ENCODE measurements around the gene P2RX3. TPM values are rescaled to one million over a fixed set of nuclear protein-coding genes. Genes with fewer than 3 reads are reported as not detected.

Gene P2RX3
- total RNA-seq, 1 donor from 2014 or later = not detected

DNA sequence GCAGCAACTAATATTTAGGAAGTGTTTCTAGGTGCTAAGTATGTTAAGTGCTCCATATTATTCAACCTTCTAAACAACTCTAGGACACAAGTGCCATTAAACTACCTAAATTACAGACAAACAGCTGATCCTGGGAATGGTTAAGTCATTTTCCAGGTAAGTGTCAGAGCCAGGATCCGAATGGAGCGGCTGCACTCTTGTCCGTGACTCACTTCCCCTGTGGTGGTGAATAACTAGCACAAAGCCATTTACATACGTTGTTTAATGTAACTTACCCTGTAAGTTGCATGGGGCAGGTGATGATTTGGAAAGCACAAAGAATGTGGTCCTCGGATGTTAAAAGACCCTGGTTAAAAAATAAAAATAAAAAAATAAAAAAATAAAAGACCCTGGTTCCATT, 61.1 kb downstream of the P2RX3 start:
- TF ChIP-seq, protein P1, sequence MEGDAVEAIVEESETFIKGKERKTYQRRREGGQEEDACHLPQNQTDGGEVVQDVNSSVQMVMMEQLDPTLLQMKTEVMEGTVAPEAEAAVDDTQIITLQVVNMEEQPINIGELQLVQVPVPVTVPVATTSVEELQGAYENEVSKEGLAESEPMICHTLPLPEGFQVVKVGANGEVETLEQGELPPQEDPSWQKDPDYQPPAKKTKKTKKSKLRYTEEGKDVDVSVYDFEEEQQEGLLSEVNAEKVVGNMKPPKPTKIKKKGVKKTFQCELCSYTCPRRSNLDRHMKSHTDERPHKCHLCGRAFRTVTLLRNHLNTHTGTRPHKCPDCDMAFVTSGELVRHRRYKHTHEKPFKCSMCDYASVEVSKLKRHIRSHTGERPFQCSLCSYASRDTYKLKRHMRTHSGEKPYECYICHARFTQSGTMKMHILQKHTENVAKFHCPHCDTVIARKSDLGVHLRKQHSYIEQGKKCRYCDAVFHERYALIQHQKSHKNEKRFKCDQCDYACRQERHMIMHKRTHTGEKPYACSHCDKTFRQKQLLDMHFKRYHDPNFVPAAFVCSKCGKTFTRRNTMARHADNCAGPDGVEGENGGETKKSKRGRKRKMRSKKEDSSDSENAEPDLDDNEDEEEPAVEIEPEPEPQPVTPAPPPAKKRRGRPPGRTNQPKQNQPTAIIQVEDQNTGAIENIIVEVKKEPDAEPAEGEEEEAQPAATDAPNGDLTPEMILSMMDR (IDR thresholded peaks at IDR 0.05; ENCODE audit: insufficient read depth, low read depth, low read length) = no peak
- TF ChIP-seq EZH2 (IDR thresholded peaks at IDR 0.05; ENCODE audit: insufficient read depth, low read length) = no peak
- no peak for DNase-seq (ENCODE audit: low read depth)
- peaks cover 25% of the 10 kb centered on the region for H3K27me3 ChIP-seq (ENCODE audit: insufficient read depth, low read length)
- no peaks in the 10 kb centered on the region for H3K79me2 ChIP-seq (ENCODE audit: insufficient read depth, low read length)
- Mint-ChIP-seq H3K36me3 (ENCODE audit: low read depth, unreplicated experiment) (no peaks in the 10 kb centered on the region), H3K27ac (ENCODE audit: unreplicated experiment) (no peak overlapping the region), H3K4me1 (ENCODE audit: low read depth, unreplicated experiment) (no peaks in the 10 kb centered on the region), H3K9me3 (ENCODE audit: unreplicated experiment) (no peaks in the 10 kb centered on the region), H3K27me3 (ENCODE audit: low read depth, unreplicated experiment) (peaks cover 14% of the 10 kb centered on the region), H3K4me3 (ENCODE audit: unreplicated experiment) (no peak overlapping the region)
- H3K36me3 ChIP-seq (ENCODE audit: insufficient read depth, low read length) = no peaks in the 10 kb centered on the region
- FAIRE-seq = no peak
- H3K4me1 ChIP-seq (ENCODE audit: insufficient read depth, low read length) = no peaks in the 10 kb centered on the region
- no peak overlapping the region for H2AFZ ChIP-seq (ENCODE audit: low read depth, low read length)
- peaks cover 2% of the 10 kb centered on the region for H3K9me3 ChIP-seq (ENCODE audit: insufficient read depth, low read depth, low read length)
- no peak overlapping the region for H3K4me3 ChIP-seq (ENCODE audit: insufficient read depth, low read depth, low read length)
- no peak overlapping the region for H3K4me2 ChIP-seq (ENCODE audit: low read length)
- no peaks in the 10 kb centered on the region for H4K20me1 ChIP-seq (ENCODE audit: insufficient read depth, low read length)
- H3K9ac ChIP-seq (ENCODE audit: low read length) = no peak overlapping the region
- H3K27ac ChIP-seq (ENCODE audit: low read depth, low read length) = no peak overlapping the region

DNA sequence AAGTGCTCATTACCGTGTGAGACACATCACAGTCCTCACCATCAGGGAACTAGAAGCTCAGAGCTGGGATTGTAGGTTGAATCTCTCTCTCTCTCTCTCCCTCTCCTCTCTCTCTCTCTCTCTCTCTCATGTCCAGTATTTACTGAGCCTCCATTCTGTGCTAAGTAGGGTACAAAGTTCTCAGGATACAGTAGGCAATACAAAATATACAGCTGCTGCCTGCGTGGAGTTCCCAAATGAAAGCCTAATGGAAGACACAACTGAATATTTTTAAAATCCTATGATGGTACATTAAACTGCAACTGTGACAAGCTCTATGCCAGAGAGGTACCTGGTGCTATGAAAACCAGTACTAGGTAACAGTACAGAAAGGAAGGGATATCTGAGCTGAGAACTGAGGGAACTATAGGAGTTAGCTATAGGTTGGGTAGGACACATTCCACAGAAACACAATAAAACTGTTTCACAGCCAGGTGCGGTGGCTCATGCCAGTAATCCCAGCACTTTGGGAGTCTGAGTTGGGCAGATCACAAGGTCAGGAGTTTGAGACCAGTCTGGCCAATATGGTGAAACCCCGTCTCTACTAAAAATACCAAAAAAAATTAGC, 61.9 kb downstream of the P2RX3 start:
- H3K4me3 Mint-ChIP-seq (ENCODE audit: unreplicated experiment) = no peak overlapping the region
- H3K9me3 Mint-ChIP-seq (ENCODE audit: unreplicated experiment) = no peaks in the 10 kb centered on the region
- no peak for DNase-seq (ENCODE audit: low read depth)
- no peaks in the 10 kb centered on the region for H3K36me3 Mint-ChIP-seq (ENCODE audit: low read depth, unreplicated experiment)
- H3K27ac Mint-ChIP-seq (ENCODE audit: unreplicated experiment) = no peak overlapping the region
- H3K27me3 Mint-ChIP-seq (ENCODE audit: low read depth, unreplicated experiment) = peaks cover 9% of the 10 kb centered on the region
- Histone ChIP-seq H3K9ac (ENCODE audit: low read length) (no peak overlapping the region), H3K4me1 (ENCODE audit: insufficient read depth, low read length) (no peaks in the 10 kb centered on the region), H3K27ac (ENCODE audit: low read depth, low read length) (no peak overlapping the region), H3K36me3 (ENCODE audit: insufficient read depth, low read length) (no peaks in the 10 kb centered on the region), H4K20me1 (ENCODE audit: insufficient read depth, low read length) (no peaks in the 10 kb centered on the region), H3K4me3 (ENCODE audit: insufficient read depth, low read depth, low read length) (no peak overlapping the region), H3K9me3 (ENCODE audit: insufficient read depth, low read depth, low read length) (peaks cover 2% of the 10 kb centered on the region), H3K79me2 (ENCODE audit: insufficient read depth, low read length) (no peaks in the 10 kb centered on the region), H2AFZ (ENCODE audit: low read depth, low read length) (no peak overlapping the region), H3K27me3 (ENCODE audit: insufficient read depth, low read length) (peaks cover 23% of the 10 kb centered on the region), H3K4me2 (ENCODE audit: low read length) (no peak overlapping the region)
- peaks cover under 1% of the 10 kb centered on the region for H3K4me1 Mint-ChIP-seq (ENCODE audit: low read depth, unreplicated experiment)
- FAIRE-seq = no peak
- TF ChIP-seq EZH2 (IDR thresholded peaks at IDR 0.05; ENCODE audit: insufficient read depth, low read length) = no peak
- TF ChIP-seq, protein P1 (IDR thresholded peaks at IDR 0.05; ENCODE audit: insufficient read depth, low read depth, low read length) = no peak

DNA sequence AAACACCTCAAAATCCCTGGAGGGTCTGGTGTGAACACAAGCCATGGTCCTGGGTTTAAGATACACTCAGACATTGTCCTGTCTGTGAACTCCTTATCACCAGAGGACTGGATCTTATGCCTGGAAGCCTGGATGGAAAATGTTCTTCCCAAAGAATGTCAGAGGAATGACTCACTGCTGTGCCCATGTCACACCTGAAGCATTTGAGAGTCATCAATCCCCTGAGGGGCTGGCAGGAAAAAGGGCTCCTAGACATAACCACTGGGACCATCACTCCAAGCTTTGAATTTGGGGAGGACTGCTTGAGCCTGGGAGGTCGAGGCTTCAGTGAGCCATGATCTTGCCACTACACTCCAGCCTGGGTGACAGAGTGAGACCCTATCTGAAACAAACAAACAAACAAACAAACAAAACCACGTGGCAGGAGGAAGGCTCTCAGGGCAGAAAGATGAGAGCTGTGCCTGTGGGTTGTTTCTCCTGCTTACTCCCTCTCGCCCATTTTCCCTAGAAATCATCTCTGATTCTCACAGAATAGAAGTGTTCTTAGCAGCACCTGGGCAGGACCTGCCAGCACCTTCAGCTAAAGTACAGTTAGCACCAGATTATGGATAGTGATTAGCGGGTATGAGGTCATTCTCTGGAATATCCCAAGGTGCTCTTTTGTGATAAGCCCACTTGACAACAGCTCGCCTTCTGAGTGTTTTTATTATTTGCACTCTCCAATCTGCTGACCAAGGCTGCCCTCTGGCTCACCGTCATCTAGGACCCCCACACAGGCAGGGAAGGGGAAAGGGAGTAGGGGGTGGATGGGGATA, 64.2 kb downstream of the P2RX3 start:
- no peak overlapping the region for H3K27ac ChIP-seq (ENCODE audit: low read depth, low read length)
- H3K9me3 ChIP-seq (ENCODE audit: insufficient read depth, low read depth, low read length) = no peaks in the 10 kb centered on the region
- Mint-ChIP-seq H3K27ac (ENCODE audit: unreplicated experiment) (no peak overlapping the region), H3K9me3 (ENCODE audit: unreplicated experiment) (no peaks in the 10 kb centered on the region), H3K27me3 (ENCODE audit: low read depth, unreplicated experiment) (peaks cover 9% of the 10 kb centered on the region), H3K36me3 (ENCODE audit: low read depth, unreplicated experiment) (peaks cover 4% of the 10 kb centered on the region), H3K4me1 (ENCODE audit: low read depth, unreplicated experiment) (peaks cover 18% of the 10 kb centered on the region), H3K4me3 (ENCODE audit: unreplicated experiment) (no peak overlapping the region)
- no peaks in the 10 kb centered on the region for H4K20me1 ChIP-seq (ENCODE audit: insufficient read depth, low read length)
- FAIRE-seq (no peak), DNase-seq (ENCODE audit: low read depth) (no peak)
- H3K4me2 ChIP-seq (ENCODE audit: low read length) = no peak overlapping the region
- no peak overlapping the region for H3K9ac ChIP-seq (ENCODE audit: low read length)
- TF ChIP-seq, protein P1 (IDR thresholded peaks at IDR 0.05; ENCODE audit: insufficient read depth, low read depth, low read length) = no peak
- no peak for TF ChIP-seq EZH2 (IDR thresholded peaks at IDR 0.05; ENCODE audit: insufficient read depth, low read length)
- no peak overlapping the region for H3K4me3 ChIP-seq (ENCODE audit: insufficient read depth, low read depth, low read length)
- H2AFZ ChIP-seq (ENCODE audit: low read depth, low read length) = no peak overlapping the region
- no peaks in the 10 kb centered on the region for H3K4me1 ChIP-seq (ENCODE audit: insufficient read depth, low read length)
- peaks cover 14% of the 10 kb centered on the region for H3K27me3 ChIP-seq (ENCODE audit: insufficient read depth, low read length)
- H3K36me3 ChIP-seq (ENCODE audit: insufficient read depth, low read length) = peaks cover 2% of the 10 kb centered on the region
- H3K79me2 ChIP-seq (ENCODE audit: insufficient read depth, low read length) = no peaks in the 10 kb centered on the region

All from astrocyte (in vitro differentiated cells and primary cell).